IMR-90 (cell line): ENCODE results near the gene CHD2. TPM values are rescaled to one million over a fixed set of nuclear protein-coding genes. Genes with fewer than 3 reads are reported as not detected.

Experiments used
- ATAC-seq: fragments of 200-7000 bp; cut with Tn5 transposase; 2 replicates; pipeline ENCODE4 v1.9.1; 2020; ENCODE audit warnings: low read depth, mild to moderate bottlenecking, moderate library complexity
- BruUV-seq: library from RNA; stranded (reverse); fragments of 400-500 nt; replicated peaks from 2 replicates; lab custom pipeline; 2021; lab: Mats Ljungman, UMichigan
- CTCF ChIA-PET: fragments of 300-600 bp; formaldehyde crosslinking; extraction: SDS; loops from one replicate; lab custom pipeline; 2021; ENCODE audit warnings: antibody characterized with exemption; lab: Yijun Ruan, JAX
- POLR2A ChIA-PET: fragments of 300-600 bp; sonication (Branson Sonifier 250); formaldehyde crosslinking; loops from one replicate; lab custom pipeline; 2022; ENCODE audit warnings: antibody characterized with exemption; ENCODE audit not compliant: unreplicated experiment; lab: Charles Lee
- DNase-seq: peaks from one replicate; pipeline ENCODE4 v3.0.0; 2013
- H2AFZ ChIP-seq: replicated peaks from 2 replicates; pipeline ENCODE3; 2013; ENCODE audit warnings: low read length, mild to moderate bottlenecking; ENCODE audit not compliant: poor library complexity
- H2AK5ac ChIP-seq: 2 replicates; pipeline ENCODE4 v1.6.1; 2013; ENCODE audit warnings: low read depth, low read length, inconsistent platforms
- H2AK9ac ChIP-seq: replicated peaks from 2 replicates; pipeline ENCODE3; 2013; ENCODE audit warnings: mild to moderate bottlenecking, low read depth, low read length, moderate library complexity; ENCODE audit not compliant: poor library complexity
- H2BK120ac ChIP-seq: 2 replicates; pipeline ENCODE4 v1.6.1; 2013; ENCODE audit warnings: low read depth, low read length, inconsistent platforms
- H2BK15ac ChIP-seq: 3 replicates; pipeline ENCODE4 v1.6.1; 2013; ENCODE audit warnings: low read depth, low read length, inconsistent platforms
- H2BK20ac ChIP-seq: 2 replicates; pipeline ENCODE4 v1.6.1; 2013; ENCODE audit warnings: low read depth, mild to moderate bottlenecking, inconsistent platforms, low read length, moderate library complexity
- H2BK5ac ChIP-seq: 2 replicates; pipeline ENCODE4 v1.6.1; 2013; ENCODE audit warnings: mild to moderate bottlenecking, low read depth, low read length, inconsistent platforms; ENCODE audit not compliant: poor library complexity, severe bottlenecking
- H3K14ac ChIP-seq: replicated peaks from 2 replicates; pipeline ENCODE4 v1.6.1; 2013; ENCODE audit warnings: low read depth, low read length, inconsistent platforms
- H3K18ac ChIP-seq: 2 replicates; pipeline ENCODE4 v1.6.1; 2013; ENCODE audit warnings: low read depth, low read length, control low read depth
- H3K23ac ChIP-seq: 2 replicates; pipeline ENCODE4 v1.6.1; 2013; ENCODE audit warnings: low read depth, low read length, inconsistent platforms
- H3K27ac ChIP-seq: 2 replicates; pipeline ENCODE4 v1.5.1; 2013; ENCODE audit warnings: mild to moderate bottlenecking, control low read depth, low read length; ENCODE audit not compliant: insufficient read depth
- H3K27me3 ChIP-seq: 2 replicates; pipeline ENCODE4 v1.6.1; 2013; ENCODE audit warnings: low read length; ENCODE audit not compliant: control insufficient read depth, insufficient read depth
- H3K36me3 ChIP-seq: 2 replicates; pipeline ENCODE4 v1.6.1; 2013; ENCODE audit warnings: low read length, mixed read lengths; ENCODE audit not compliant: control insufficient read depth, insufficient read depth
- H3K4ac ChIP-seq: 2 replicates; pipeline ENCODE4 v1.6.1; 2013; ENCODE audit warnings: low read depth, low read length, inconsistent platforms
- H3K4me1 ChIP-seq: 2 replicates; pipeline ENCODE4 v1.6.1; 2013; ENCODE audit warnings: low read length, mixed read lengths; ENCODE audit not compliant: control insufficient read depth, insufficient read depth
- H3K4me2 ChIP-seq: 2 replicates; pipeline ENCODE4 v1.6.1; 2013; ENCODE audit warnings: low read depth, mild to moderate bottlenecking, control low read depth, low read length, moderate library complexity
- H3K4me3 ChIP-seq: 2 replicates; pipeline ENCODE4 v1.5.1; 2013; ENCODE audit warnings: low read depth, mild to moderate bottlenecking, control low read depth, low read length, moderate library complexity; ENCODE audit not compliant: insufficient read depth
- H3K56ac ChIP-seq: 2 replicates; pipeline ENCODE4 v1.6.1; 2013; ENCODE audit warnings: low read length, inconsistent platforms; ENCODE audit not compliant: insufficient read depth; ENCODE audit errors: extremely low read depth
- H3K79me1 ChIP-seq, 2 experiments: 2 replicates each; pipeline ENCODE4 v1.6.1; 2013; ENCODE audit warnings: low read length in 2 of 2, inconsistent platforms in 1 of 2, low read depth in 1 of 2
- H3K9ac ChIP-seq: 2 replicates; pipeline ENCODE4 v1.6.1; 2013; ENCODE audit warnings: low read depth, low read length, control low read depth
- H3K9me1 ChIP-seq: 2 replicates; pipeline ENCODE4 v1.6.1; 2013; ENCODE audit warnings: low read length, inconsistent platforms; ENCODE audit not compliant: insufficient read depth
- H3K9me3 ChIP-seq: 2 replicates; pipeline ENCODE4 v1.6.1; 2013; ENCODE audit warnings: low read length; ENCODE audit not compliant: control insufficient read depth, insufficient read depth
- H4K20me1 ChIP-seq: 2 replicates; pipeline ENCODE4 v1.6.1; 2013; ENCODE audit warnings: low read length, inconsistent platforms; ENCODE audit not compliant: insufficient read depth
- H4K5ac ChIP-seq: 2 replicates; pipeline ENCODE4 v1.6.1; 2013; ENCODE audit warnings: mild to moderate bottlenecking, low read depth, low read length, control low read depth
- H4K8ac ChIP-seq, 2 experiments: 2 replicates each; pipeline ENCODE4 v1.6.1; 2013; ENCODE audit warnings: low read depth in 2 of 2, low read length in 2 of 2, control low read depth in 1 of 2, inconsistent platforms in 1 of 2
- H4K91ac ChIP-seq: 2 replicates; pipeline ENCODE4 v1.6.1; 2013; ENCODE audit warnings: low read depth, low read length, inconsistent platforms; ENCODE audit not compliant: insufficient read depth
- ELK1 ChIP-seq: fragments of 150-350 bp; IDR thresholded peaks from 2 replicates; pipeline ENCODE4 v1.6.1; 2016; ENCODE audit warnings: low read depth, mild to moderate bottlenecking, low read length, moderate library complexity, borderline replicate concordance
- MXI1 ChIP-seq: IDR thresholded peaks from 2 replicates; pipeline ENCODE4 v1.6.1; 2012; ENCODE audit warnings: low read depth, mild to moderate bottlenecking, low read length, moderate library complexity, borderline replicate concordance
- RCOR1 ChIP-seq: IDR thresholded peaks from 2 replicates; pipeline ENCODE4 v1.6.1; 2012; ENCODE audit warnings: mild to moderate bottlenecking, low read length, improper control_type of control experiment; ENCODE audit not compliant: insufficient replicate concordance
- WGBS, 2 experiments: methylation state at CpG; one replicate each; pipeline versions ENCODE4 v1.1.5 to v1.1.7; 2013; ENCODE audit warnings: missing lambda C conversion rate in 2 of 2; ENCODE audit not compliant: insufficient read length in 1 of 2; ENCODE audit errors: extremely low coverage in 2 of 2; 5-methylcytosine and 5-hydroxymethylcytosine counted together
- dilution Hi-C: fragments of 300-500 bp; cut with HindIII; formaldehyde crosslinking; loops from one replicate; pipeline ENCODE4 v1.14.3; 2018; ENCODE audit warnings: low sequenced_read_pairs; ENCODE audit not compliant: unreplicated experiment
- in situ Hi-C: fragments of 300-500 bp; cut with MboI; formaldehyde crosslinking; loops from 3 replicates; pipeline ENCODE4 v1.14.3; 2019; ENCODE audit warnings: low sequenced_read_pairs, inconsistent platforms, mixed read lengths
- intact Hi-C: fragments of 100-400 bp; cut with micrococcal nuclease; formaldehyde crosslinking; loops from 2 replicates; pipeline ENCODE4 v1.10.0; 2022
- polyA plus RNA-seq, 3 experiments: library from polyadenylated mRNA; depleted of rRNA; stranded (reverse); fragments of >200 nt; gene quantifications; 2 replicates each; pipeline ENCODE4 v1.2.3, GENCODE V29; 2012; ENCODE audit warnings: low replicate concordance in 1 of 3
- total RNA-seq: library from RNA; depleted of rRNA; stranded (reverse); fragments of >200 nt; gene quantifications from 2 replicates; pipeline ENCODE4 v1.2.3, GENCODE V29; 2012

Gene CHD2
- total and polyA plus RNA-seq, 2 of the 4 experiments (the other 2 are of a cell fraction), result 44.9 to 64.7 TPM

DNA sequence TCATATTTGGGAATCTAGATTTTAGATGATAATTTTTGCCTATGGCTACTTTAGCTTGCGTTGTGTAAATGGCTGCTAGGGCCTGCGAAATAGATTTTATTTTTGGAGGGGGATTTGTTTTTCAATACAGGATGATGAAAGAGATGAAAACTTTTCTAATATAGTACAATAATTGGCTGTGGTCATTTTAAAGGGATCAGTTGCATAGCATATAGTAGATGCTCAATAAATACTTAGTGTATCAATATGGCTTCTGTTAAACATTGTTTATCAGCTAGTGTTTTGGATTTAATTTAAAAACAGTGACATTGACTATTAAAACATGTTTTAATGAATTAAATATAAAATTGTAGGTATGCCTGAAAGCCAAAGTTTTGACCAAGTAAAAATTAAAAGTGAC lies 6.9 kb upstream of the CHD2 start:
- Histone ChIP-seq H4K8ac (no peak overlapping the region), H2AK5ac (no peak overlapping the region), H3K18ac (no peak overlapping the region), H2AK9ac (no peak overlapping the region), H2BK15ac (no peak overlapping the region), H3K14ac (no peak overlapping the region), H3K79me1 (peaks cover 0 to 14% of the 10 kb centered on the region in 2 experiments; a peak in 3 of 4 replicates), H3K9me1 (no peaks in the 10 kb centered on the region; the same call in 1 of the 2 replicates), H3K4me3 (no peak overlapping the region), H3K36me3 (peaks cover 62% of the 10 kb centered on the region), H3K9ac (no peak overlapping the region), H3K56ac (no peak overlapping the region), H3K23ac (no peak overlapping the region), H4K20me1 (peaks cover 39% of the 10 kb centered on the region), H3K4me1 (peaks cover 3% of the 10 kb centered on the region; the same call in 1 of the 2 replicates), H3K9me3 (no peaks in the 10 kb centered on the region), H3K4me2 (no peak overlapping the region), H3K27ac (no peak overlapping the region), H3K27me3 (no peaks in the 10 kb centered on the region), H2AFZ (no peak overlapping the region), H2BK120ac (no peak overlapping the region), H4K5ac (no peak overlapping the region), H4K91ac (no peak overlapping the region), H3K4ac (no peak overlapping the region), H2BK20ac (no peak overlapping the region), H2BK5ac (no peak overlapping the region)
- CTCF ChIA-PET, result interaction anchor here (1.0 kb wide), 1 partner anchor 24 kb away, joined by 3 read pairs; no protein-coding TSS in a partner anchor
- BruUV-seq, result no TSS peak
- WGBS, 2 experiments, result no CpG with 5 or more reads among the region's 2 CpGs
- dilution Hi-C loops, result no loop called here
- no peak for TF ChIP-seq RCOR1
- TF ChIP-seq MXI1, result no peak
- TF ChIP-seq ELK1, result no peak
- POLR2A ChIA-PET, result no interaction called here
- intact Hi-C loops, result no loop called here
- in situ Hi-C loops, result no loop called here
- no peak for DNase-seq
- ATAC-seq, result no peak
